HG03521 (cell line): ENCODE measurements around the gene LMF2.

Experiments used
- ATAC-seq: cut with Tn5 transposase; IDR thresholded peaks from one replicate; pipeline ENCODE4 v1.9.1; 2021; ENCODE audit warnings: mild to moderate bottlenecking, moderate library complexity; ENCODE audit not compliant: unreplicated experiment

Gene LMF2

GRCh38 chr22:50465066-50465930 lies 42.2 kb downstream of the LMF2 start:
- ATAC-seq, result no peak

- ATAC-seq, result no peak
These were observed 43.1 kb downstream of the LMF2 start for GRCh38 chr22:50464451-50464850.

- ATAC-seq, result no peak
These were observed 44.2 kb downstream of the LMF2 start for GRCh38 chr22:50463188-50463900.

- ATAC-seq, result no peak
These were observed 45.4 kb downstream of the LMF2 start for GRCh38 chr22:50461979-50462540.

GRCh38 chr22:50461536-50461935 lies 46.0 kb downstream of the LMF2 start:
- ATAC-seq, result no peak

- no peak for ATAC-seq
These were observed 46.6 kb downstream of the LMF2 start for GRCh38 chr22:50460938-50461337.

- no peak for ATAC-seq
These were observed 47.9 kb downstream of the LMF2 start for GRCh38 chr22:50459496-50460140.

- ATAC-seq, result no peak
These were observed 48.5 kb downstream of the LMF2 start for GRCh38 chr22:50459016-50459415.

- ATAC-seq, result no peak
These were observed 50.9 kb downstream of the LMF2 start for GRCh38 chr22:50456466-50457234.

GRCh38 chr22:50456026-50456425 lies 51.5 kb downstream of the LMF2 start:
- no peak for ATAC-seq

- ATAC-seq, result no peak
These were observed 52.3 kb downstream of the LMF2 start for GRCh38 chr22:50455201-50455600.

- no peak for ATAC-seq
These were observed 52.9 kb downstream of the LMF2 start for GRCh38 chr22:50454556-50455075.
